CD14-positive monocyte (primary cell): ENCODE measurements around the gene CHST3. TPM values are rescaled to one million over a fixed set of nuclear protein-coding genes. Genes with fewer than 3 reads are reported as not detected.

Experiments used
- DNase-seq, 3 donors: peaks; one replicate each; pipeline ENCODE4 v3.0.0-alpha.2; 2011 to 2022
- H2AFZ ChIP-seq: 2 replicates; pipeline ENCODE4 v1.6.0; 2012; ENCODE audit warnings: mild to moderate bottlenecking, low read depth, low read length, inconsistent platforms; ENCODE audit not compliant: insufficient read depth, poor library complexity, severe bottlenecking
- H3K27ac ChIP-seq, 2 donors: 1 replicate in 1 of 2; 2 replicates in 1 of 2; pipeline ENCODE4 v1.5.1; 2012 to 2013; ENCODE audit warnings: low read length in 2 of 2, control low read depth in 1 of 2, inconsistent platforms in 1 of 2, low read depth in 1 of 2, mild to moderate bottlenecking in 1 of 2
- H3K27me3 ChIP-seq, 2 donors: one replicate each; pipeline versions ENCODE4 v1.6.0 to v1.6.1; 2011 to 2013; ENCODE audit warnings: low read length in 2 of 2; ENCODE audit not compliant: control insufficient read depth in 2 of 2, insufficient read depth in 2 of 2
- H3K36me3 ChIP-seq, 2 donors: replicated peaks in 1 of 2; 1 replicate in 1 of 2; 2 replicates in 1 of 2; pipeline versions ENCODE4 v1.5.1 to v1.6.1; 2012 to 2013; ENCODE audit warnings: low read length in 2 of 2, control low read depth in 1 of 2, inconsistent platforms in 1 of 2, mild to moderate bottlenecking in 1 of 2; ENCODE audit not compliant: insufficient read depth in 2 of 2, control insufficient read depth in 1 of 2
- H3K4me1 ChIP-seq, 2 donors: 1 replicate in 1 of 2; 2 replicates in 1 of 2; pipeline versions ENCODE4 v1.5.1 to v1.6.1; 2012 to 2013; ENCODE audit warnings: low read length in 2 of 2, control low read depth in 1 of 2, inconsistent platforms in 1 of 2, mild to moderate bottlenecking in 1 of 2, moderate library complexity in 1 of 2; ENCODE audit not compliant: insufficient read depth in 2 of 2, control insufficient read depth in 1 of 2
- H3K4me2 ChIP-seq: replicated peaks from 2 replicates; pipeline ENCODE3; 2012; ENCODE audit warnings: low read length, moderate library complexity, mild to moderate bottlenecking; ENCODE audit not compliant: poor library complexity, severe bottlenecking; ENCODE audit errors: extremely low read depth
- H3K4me3 ChIP-seq, 3 experiments: fragments of 200-600 bp in 1 of 3; sonication (generic) in 1 of 3; replicated peaks in 1 of 3; 1 replicate in 2 of 3; 2 replicates in 1 of 3; pipeline ENCODE4 v1.5.1; 2011 to 2013; ENCODE audit warnings: low read length in 3 of 3, mild to moderate bottlenecking in 3 of 3, control low read depth in 2 of 3, low read depth in 2 of 3, inconsistent platforms in 1 of 3, moderate library complexity in 1 of 3
- H3K79me2 ChIP-seq: 2 replicates; pipeline ENCODE4 v1.6.0; 2012; ENCODE audit warnings: mild to moderate bottlenecking, control low read depth, inconsistent platforms, low read length, moderate library complexity; ENCODE audit not compliant: insufficient read depth
- H3K9ac ChIP-seq: 2 replicates; pipeline ENCODE4 v1.6.0; 2017; ENCODE audit warnings: low read length, mild to moderate bottlenecking; ENCODE audit not compliant: insufficient read depth, poor library complexity, severe bottlenecking
- H3K9me3 ChIP-seq, 2 donors: replicated peaks in 1 of 2; 1 replicate in 1 of 2; 2 replicates in 1 of 2; pipeline versions ENCODE4 v1.5.1 to v1.6.1; 2012 to 2013; ENCODE audit warnings: low read length in 2 of 2, control low read depth in 1 of 2; ENCODE audit not compliant: control insufficient read depth in 1 of 2, insufficient read depth in 1 of 2
- H4K20me1 ChIP-seq: 2 replicates; pipeline ENCODE4 v1.6.0; 2012; ENCODE audit warnings: mild to moderate bottlenecking, low read length, control low read depth, moderate library complexity; ENCODE audit not compliant: insufficient read depth
- H3K27ac Mint-ChIP-seq, 7 donors: one replicate each; pipeline ENCODE4 v1.8.0; 2020; ENCODE audit warnings: mild to moderate bottlenecking in 7 of 7, mixed read lengths in 7 of 7, moderate library complexity in 6 of 7, inconsistent platforms in 2 of 7
- H3K27me3 Mint-ChIP-seq, 3 donors: one replicate each; pipeline ENCODE4 v1.8.0; 2021 to 2022; ENCODE audit warnings: low read depth in 3 of 3, mild to moderate bottlenecking in 3 of 3, mixed read lengths in 3 of 3, moderate library complexity in 3 of 3, inconsistent platforms in 1 of 3
- H3K36me3 Mint-ChIP-seq, 2 donors: one replicate each; pipeline ENCODE4 v1.8.0; 2020; ENCODE audit warnings: mixed read lengths in 2 of 2, inconsistent platforms in 1 of 2, mild to moderate bottlenecking in 1 of 2
- H3K4me1 Mint-ChIP-seq: one replicate; pipeline ENCODE4 v1.8.0; 2020; ENCODE audit warnings: mild to moderate bottlenecking, mixed read lengths
- H3K4me3 Mint-ChIP-seq, 2 donors: one replicate each; pipeline ENCODE4 v1.8.0; 2020; ENCODE audit warnings: mild to moderate bottlenecking in 2 of 2, mixed read lengths in 2 of 2, moderate library complexity in 1 of 2
- H3K9me3 Mint-ChIP-seq, 7 donors: one replicate each; pipeline ENCODE4 v1.8.0; 2020 to 2022; ENCODE audit warnings: mixed read lengths in 7 of 7, mild to moderate bottlenecking in 6 of 7, moderate library complexity in 6 of 7, inconsistent platforms in 2 of 7
- CTCF ChIP-seq: fragments of 200-600 bp; IDR thresholded peaks from one replicate; pipeline ENCODE4 v1.8.0; 2022; ENCODE audit warnings: antibody characterized with exemption, mild to moderate bottlenecking
- WGBS: methylation state at CpG from one replicate; pipeline ENCODE4 v1.1.5; 2013; ENCODE audit warnings: missing lambda C conversion rate; ENCODE audit not compliant: insufficient coverage; 5-methylcytosine and 5-hydroxymethylcytosine counted together
- intact Hi-C, 2 donors: fragments of 100-400 bp; cut with micrococcal nuclease; formaldehyde crosslinking; loops; one replicate each; pipeline versions ENCODE4 v1.15.0 to v1.15.1; 2023
- polyA plus RNA-seq, 3 donors: library from polyadenylated mRNA; depleted of rRNA in 1 of 3; unstranded in 2 of 3; stranded (reverse) in 1 of 3; fragments of 300-500 nt in 2 of 3; fragments of >200 nt in 1 of 3; fragmentation: Illumina TruSeq in 2 of 3; gene quantifications; 1 replicate in 2 of 3; 2 replicates in 1 of 3; pipeline ENCODE4 v1.2.3, GENCODE V29; 2012 to 2021

Gene CHST3
- polyA plus RNA-seq, 3 donors: not detected

DNA sequence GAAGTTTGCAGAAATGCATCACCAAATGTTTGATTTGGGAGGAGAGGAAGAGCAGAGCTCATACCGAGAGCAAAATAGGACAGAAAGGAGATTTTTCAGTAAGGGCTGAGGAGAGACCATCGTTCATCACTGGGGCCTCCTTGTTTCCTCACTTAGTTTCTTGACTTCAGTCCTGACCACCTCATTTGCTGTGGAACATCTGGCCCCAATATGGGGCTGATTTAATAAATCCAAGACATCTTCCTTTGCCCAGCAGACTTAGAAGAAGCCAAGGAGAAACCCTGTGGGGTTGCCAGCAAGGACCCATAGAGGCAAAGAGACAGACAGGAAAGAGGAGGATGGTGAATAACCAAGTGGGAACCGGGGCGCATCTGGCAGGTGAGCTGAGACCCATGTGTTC is 60.4 kb downstream of the CHST3 start:
- Mint-ChIP-seq H3K27ac (no peak overlapping the region), H3K9me3 (peaks cover 0 to 13% (median 3%) of the 10 kb centered on the region in 7 donors), H3K27me3 (peaks cover 6 to 7% (median 6%) of the 10 kb centered on the region in 3 donors), H3K4me1 (peaks cover 6% of the 10 kb centered on the region), H3K36me3 (no peaks in the 10 kb centered on the region), H3K4me3 (no peak overlapping the region)
- no peak overlapping the region for H3K27ac ChIP-seq
- WGBS: 71% methylated on average over 3 of the region's 4 CpGs
- peaks cover 0 to 4% of the 10 kb centered on the region in 2 donors for H3K4me1 ChIP-seq
- no peak overlapping the region for H2AFZ ChIP-seq
- H3K4me3 ChIP-seq: no peak overlapping the region
- H3K9ac ChIP-seq: no peak overlapping the region
- intact Hi-C loops: no loop called here
- H3K27me3 ChIP-seq: no peaks in the 10 kb centered on the region
- H3K79me2 ChIP-seq: no peaks in the 10 kb centered on the region
- peaks cover 0 to 5% of the 10 kb centered on the region in 2 donors for H3K9me3 ChIP-seq
- H3K36me3 ChIP-seq: no peaks in the 10 kb centered on the region
- DNase-seq: no peak
- TF ChIP-seq CTCF: no peak
- no peaks in the 10 kb centered on the region for H4K20me1 ChIP-seq
- H3K4me2 ChIP-seq: no peak overlapping the region

- H3K9me3 Mint-ChIP-seq: peaks cover 0 to 13% (median 3%) of the 10 kb centered on the region in 7 donors
- H3K4me3 Mint-ChIP-seq: no peak overlapping the region
- no peaks in the 10 kb centered on the region for H3K27me3 ChIP-seq
- WGBS: 100% methylated on average over 5 of the region's 8 CpGs
- peaks cover 0 to 4% of the 10 kb centered on the region in 2 donors for H3K4me1 ChIP-seq
- no peak overlapping the region for H2AFZ ChIP-seq
- no peaks in the 10 kb centered on the region for H3K36me3 ChIP-seq
- H3K9ac ChIP-seq: no peak overlapping the region
- H4K20me1 ChIP-seq: no peaks in the 10 kb centered on the region
- H3K4me1 Mint-ChIP-seq: peaks cover 6% of the 10 kb centered on the region
- peaks cover 0 to 5% of the 10 kb centered on the region in 2 donors for H3K9me3 ChIP-seq
- H3K79me2 ChIP-seq: no peaks in the 10 kb centered on the region
- no peak overlapping the region for H3K27ac Mint-ChIP-seq
- H3K27me3 Mint-ChIP-seq: peaks cover 6 to 7% (median 6%) of the 10 kb centered on the region in 3 donors
- H3K36me3 Mint-ChIP-seq: no peaks in the 10 kb centered on the region
- intact Hi-C loops: no loop called here
- no peak for TF ChIP-seq CTCF
- no peak overlapping the region for H3K27ac ChIP-seq
- no peak overlapping the region for H3K4me2 ChIP-seq
- no peak for DNase-seq
- H3K4me3 ChIP-seq: no peak overlapping the region
Measured at GRCh38 chr10:72025400-72025799, 61.2 kb downstream of the CHST3 start.
